Endothelial cell of umbilical vein (primary cell): ENCODE results near the gene MAP3K4. TPM values are rescaled to one million over a fixed set of nuclear protein-coding genes. Genes with fewer than 3 reads are reported as not detected.

Source experiments
- BruUV-seq: library from RNA; stranded (reverse); fragments of 400-500 nt; replicated peaks from 2 replicates; lab custom pipeline; 2021; lab: Mats Ljungman, UMichigan
- CTCF ChIA-PET: fragments of 300-600, 350-600 bp; sonication (Branson Sonifier 250); formaldehyde crosslinking; loops from one replicate; lab custom pipeline; 2021; ENCODE audit warnings: antibody characterized with exemption, inconsistent platforms; lab: Charles Lee
- POLR2A ChIA-PET: fragments of 300-600, 350-600 bp; sonication (Branson Sonifier 250); formaldehyde crosslinking; loops from one replicate; lab custom pipeline; 2021; ENCODE audit warnings: antibody characterized with exemption, inconsistent platforms; lab: Charles Lee
- DNase-seq: peaks from one replicate; pipeline ENCODE4 v3.0.0-alpha.2; 2011; ENCODE audit warnings: low read depth, low spot score
- FAIRE-seq: peaks from 2 replicates; lab custom pipeline; 2011; peaks lifted over from hg19 to GRCh38; lab: Jason Lieb, UNC
- H2AFZ ChIP-seq: 2 replicates; pipeline ENCODE4 v1.6.0; 2012; ENCODE audit warnings: low read depth, low read length, control low read depth, inconsistent platforms
- H3K27ac ChIP-seq: 2 replicates; pipeline ENCODE4 v1.5.1; 2011; ENCODE audit warnings: low read depth, mild to moderate bottlenecking, control low read depth, low read length, moderate library complexity; ENCODE audit not compliant: insufficient read depth
- H3K27me3 ChIP-seq, 2 experiments: 2 replicates each; pipeline versions ENCODE4 v1.6.0 to v1.6.1; 2011; ENCODE audit warnings: low read length in 2 of 2, mixed read lengths in 1 of 2; ENCODE audit not compliant: control insufficient read depth in 2 of 2, insufficient read depth in 2 of 2
- H3K36me3 ChIP-seq, 2 experiments: 2 replicates in 1 of 2; 3 replicates in 1 of 2; pipeline ENCODE4 v1.5.1; 2011; ENCODE audit warnings: low read length in 2 of 2, mild to moderate bottlenecking in 1 of 2, moderate library complexity in 1 of 2; ENCODE audit not compliant: control insufficient read depth in 2 of 2, insufficient read depth in 2 of 2; ENCODE audit errors: extremely low read depth in 1 of 2
- H3K4me1 ChIP-seq: 3 replicates; pipeline ENCODE4 v1.5.1; 2011; ENCODE audit warnings: mild to moderate bottlenecking, low read length; ENCODE audit not compliant: control insufficient read depth, insufficient read depth; ENCODE audit errors: extremely low read depth
- H3K4me2 ChIP-seq: 2 replicates; pipeline ENCODE4 v1.6.1; 2011; ENCODE audit warnings: low read length, control low read depth, mixed read lengths; ENCODE audit not compliant: insufficient read depth
- H3K4me3 ChIP-seq, 3 experiments: fragments of 200-600 bp in 1 of 3; sonication (generic), shearing (Covaris generic) in 1 of 3; replicated peaks in 1 of 3; 2 replicates each; pipeline ENCODE4 v1.5.1; 2011 to 2016; ENCODE audit warnings: control low read depth in 3 of 3, low read length in 3 of 3, mild to moderate bottlenecking in 2 of 3, inconsistent platforms in 1 of 3, low read depth in 1 of 3, moderate library complexity in 1 of 3; ENCODE audit not compliant: insufficient read depth in 1 of 3
- H3K79me2 ChIP-seq: 2 replicates; pipeline ENCODE4 v1.6.0; 2012; ENCODE audit warnings: low read length, inconsistent platforms; ENCODE audit not compliant: control insufficient read depth, insufficient read depth
- H3K9ac ChIP-seq: replicated peaks from 2 replicates; pipeline ENCODE3; 2011; ENCODE audit warnings: low read length, control low read depth; ENCODE audit not compliant: insufficient read depth; ENCODE audit errors: extremely low read depth
- H3K9me1 ChIP-seq: replicated peaks from 3 replicates; pipeline ENCODE4 v1.6.0; 2011; ENCODE audit warnings: mild to moderate bottlenecking, low read length; ENCODE audit not compliant: control insufficient read depth, insufficient read depth; ENCODE audit errors: extremely low read depth
- H3K9me3 ChIP-seq: replicated peaks from 2 replicates; pipeline ENCODE4 v1.5.1; 2012; ENCODE audit warnings: low read length, inconsistent platforms; ENCODE audit not compliant: control insufficient read depth, insufficient read depth
- H4K20me1 ChIP-seq: replicated peaks from 2 replicates; pipeline ENCODE3; 2011; ENCODE audit warnings: mild to moderate bottlenecking, low read length; ENCODE audit not compliant: control insufficient read depth, insufficient read depth; ENCODE audit errors: extremely low read depth
- CTCF ChIP-seq, 2 donors: IDR thresholded peaks; 1 replicate in 1 of 2; 2 replicates in 1 of 2; pipeline ENCODE4 v1.5.1; 2011; ENCODE audit warnings: low read length in 2 of 2, mild to moderate bottlenecking in 2 of 2, moderate library complexity in 2 of 2, control low read depth in 1 of 2, inconsistent platforms in 1 of 2, low read depth in 1 of 2; ENCODE audit not compliant: insufficient read depth in 1 of 2; ENCODE audit errors: extremely low read depth in 1 of 2
- GATA2 ChIP-seq: IDR thresholded peaks from 2 replicates; pipeline ENCODE4 v1.7.0; 2011; ENCODE audit warnings: low read depth, mild to moderate bottlenecking, moderate library complexity, mixed read lengths, low read length; ENCODE audit not compliant: insufficient read length, insufficient read depth
- JUN ChIP-seq: IDR thresholded peaks from 2 replicates; pipeline ENCODE4 v1.6.1; 2011; ENCODE audit warnings: borderline replicate concordance, low read depth; ENCODE audit not compliant: insufficient read length, insufficient read depth
- POLR2A ChIP-seq: IDR thresholded peaks from 2 replicates; pipeline ENCODE4 v1.6.1; 2012; ENCODE audit warnings: low read depth, mild to moderate bottlenecking, control low read depth, low read length
- POLR2AphosphoS5 ChIP-seq: IDR thresholded peaks from 2 replicates; pipeline ENCODE4 v1.6.1; 2012; ENCODE audit warnings: low read depth, mild to moderate bottlenecking, control low read depth, low read length, moderate library complexity; ENCODE audit not compliant: insufficient read depth
- dilution Hi-C: fragments of 300-500 bp; cut with MboI; formaldehyde crosslinking; loops from one replicate; pipeline ENCODE4 v1.15.0; 2019; ENCODE audit warnings: low sequenced_read_pairs; ENCODE audit not compliant: extremely low pct_ligation_motif_present
- intact Hi-C: fragments of 100-400 bp; cut with micrococcal nuclease; formaldehyde crosslinking; loops from one replicate; pipeline ENCODE4 v1.10.0; 2022
- polyA plus RNA-seq, 4 experiments: library from polyadenylated mRNA; depleted of rRNA in 3 of 4; stranded (reverse) in 3 of 4; unstranded in 1 of 4; fragments of >200 nt; gene quantifications; 2 replicates each; pipeline versions ENCODE4 v1.2.1 to v1.2.3, GENCODE V29; 2011 to 2012; ENCODE audit warnings: missing spikeins in 1 of 4
- total RNA-seq: library from RNA; stranded (reverse); gene quantifications from 2 replicates; pipeline ENCODE4 v1.2.3, GENCODE V29; 2021

MAP3K4 gene
- total and polyA plus RNA-seq, 2 donors (not counting 3 experiments of a cell fraction or from before 2014, with no cell fraction given), result 10.8 to 42.3 TPM

GRCh38 chr6:161130967-161131766 is 139.6 kb downstream of the MAP3K4 start:
- Histone ChIP-seq H3K9ac (no peak overlapping the region), H3K4me2 (no peak overlapping the region), H2AFZ (no peak overlapping the region), H3K79me2 (no peaks in the 10 kb centered on the region), H3K27ac (no peak overlapping the region), H3K9me3 (no peaks in the 10 kb centered on the region), H4K20me1 (no peaks in the 10 kb centered on the region), H3K4me1 (no peaks in the 10 kb centered on the region), H3K36me3 (peaks cover 0 to 3% of the 10 kb centered on the region in 2 experiments), H3K4me3 (no peak overlapping the region), H3K27me3 (no peaks in the 10 kb centered on the region), H3K9me1 (no peaks in the 10 kb centered on the region)
- TF ChIP-seq JUN (no peak), POLR2A (no peak), CTCF (IDR thresholded peaks at IDR 0.05; ENCODE audit: extremely low read depth in 1 of 2, insufficient read depth in 1 of 2, low read depth in 1 of 2, low read length in 2 of 2) (no peak), POLR2AphosphoS5 (no peak), GATA2 (no peak)
- CTCF ChIA-PET, result interaction anchor here (0.8 kb wide), 1 partner anchor 200 kb away, joined by 4 read pairs; no protein-coding TSS in a partner anchor
- POLR2A ChIA-PET, result no interaction called here
- dilution Hi-C loops, result no loop called here
- FAIRE-seq (no peak), DNase-seq (no peak)
- intact Hi-C loops, result loop anchor here (5.0 kb wide), 1 partner anchor 141 kb away; the partner anchor contains the start of gene AGPAT4
- BruUV-seq, result no TSS peak
